GM19239 (cell line): ENCODE measurements around the gene PPM1H.
"Not testable (repeated sequence)": the region's sequence is repeated elsewhere in the genome, so short reads cannot be mapped to it uniquely, and the experiment has no call there.

Experiments
- DNase-seq: peaks from one replicate; pipeline ENCODE4 v3.0.0; 2011; ENCODE audit warnings: low spot score; ENCODE audit not compliant: insufficient read length
- FAIRE-seq: peaks from 2 replicates; lab custom pipeline; 2011; peaks lifted over from hg19 to GRCh38; lab: Jason Lieb, UNC

Gene PPM1H

GRCh38 chr12:62948123-62948522 is 13.2 kb upstream of the PPM1H start:
- DNase-seq (no peak), FAIRE-seq (no peak)

- FAIRE-seq: no peak
Observed at GRCh38 chr12:62947364-62947763, 12.4 kb upstream of the PPM1H start.

GRCh38 chr12:62943779-62944395 is 8.9 kb upstream of the PPM1H start:
- DNase-seq: no peak
- no peak for FAIRE-seq

More at GRCh38 chr12:62947364-62947763, 12.4 kb upstream of the PPM1H start:
- no peak for DNase-seq

- FAIRE-seq, DNase-seq: not testable (repeated sequence)
Observed at GRCh38 chr12:62942316-62942715, 7.4 kb upstream of the PPM1H start.

GRCh38 chr12:62934239-62934798 is 631 bp downstream of the PPM1H start:
- DNase-seq (peak; percentile 21), FAIRE-seq (no peak)

- DNase-seq: no peak
- no peak for FAIRE-seq
Observed at GRCh38 chr12:62933602-62934238, 1.2 kb downstream of the PPM1H start.

GRCh38 chr12:62933220-62933601 is 1.7 kb downstream of the PPM1H start:
- FAIRE-seq (no peak), DNase-seq (no peak)

GRCh38 chr12:62931477-62931876 is 3.5 kb downstream of the PPM1H start:
- DNase-seq (no peak), FAIRE-seq (no peak)

GRCh38 chr12:62930546-62931425 is 4.2 kb downstream of the PPM1H start:
- no peak for DNase-seq
- FAIRE-seq: no peak

- DNase-seq: no peak
- FAIRE-seq: no peak
Observed at GRCh38 chr12:62928632-62929031, 6.3 kb downstream of the PPM1H start.

- FAIRE-seq (no peak), DNase-seq (no peak)
Observed at GRCh38 chr12:62925680-62926079, 9.3 kb downstream of the PPM1H start.

- FAIRE-seq (no peak), DNase-seq (no peak)
Observed at GRCh38 chr12:62924084-62924483, 10.9 kb downstream of the PPM1H start.

- FAIRE-seq (no peak), DNase-seq (no peak)
Observed at GRCh38 chr12:62922539-62922938, 12.4 kb downstream of the PPM1H start.

- FAIRE-seq: no peak
- no peak for DNase-seq
Observed at GRCh38 chr12:62919838-62920237, 15.1 kb downstream of the PPM1H start.

GRCh38 chr12:62917926-62918325 is 17.0 kb downstream of the PPM1H start:
- FAIRE-seq: no peak
- DNase-seq: no peak

- no peak for DNase-seq
- FAIRE-seq: no peak
Observed at GRCh38 chr12:62916632-62917425, 18.1 kb downstream of the PPM1H start.

- DNase-seq (no peak), FAIRE-seq (no peak)
Observed at GRCh38 chr12:62915204-62915529, 19.8 kb downstream of the PPM1H start.

- FAIRE-seq: no peak
- no peak for DNase-seq
Observed at GRCh38 chr12:62914443-62915203, 20.3 kb downstream of the PPM1H start.

GRCh38 chr12:62913380-62913779 is 21.6 kb downstream of the PPM1H start:
- no peak for FAIRE-seq
- no peak for DNase-seq
